K562 (cell line): ENCODE results near the gene WASF2. TPM values are rescaled to one million over a fixed set of nuclear protein-coding genes. Genes with fewer than 3 reads are reported as not detected.

ENCODE experiments used
- AFF1 ChIP-seq, 2 experiments: fragments of 450-650 bp; IDR thresholded peaks; 2 replicates each; pipeline ENCODE4 v1.6.1; 2018; ENCODE audit warnings: mild to moderate bottlenecking in 2 of 2, low read depth in 1 of 2; ENCODE audit not compliant: partially characterized antibody in 2 of 2
- ARID3B ChIP-seq: fragments of 250-450 bp; sonication (Bioruptor Pico); IDR thresholded peaks from 2 replicates; pipeline ENCODE4 v1.4.0; 2020; ENCODE audit warnings: borderline replicate concordance
- BCL6 ChIP-seq: fragments of 250-450 bp; sonication (Bioruptor Pico); IDR thresholded peaks from 2 replicates; pipeline ENCODE4 v1.4.0; 2020
- CREB1 ChIP-seq, 2 experiments: sonication (generic) in 1 of 2; formaldehyde crosslinking in 1 of 2; IDR thresholded peaks; 2 replicates each; pipeline versions ENCODE4 v1.6.1 to v1.8.0; 2012 to 2022; ENCODE audit warnings: inconsistent platforms in 1 of 2, mild to moderate bottlenecking in 1 of 2, missing genetic modification reagents in 1 of 2, moderate library complexity in 1 of 2
- POLR2AphosphoS2 ChIP-seq: IDR thresholded peaks from 2 replicates; pipeline ENCODE4 v1.6.1; 2012; ENCODE audit warnings: low read length, improper control_type of control experiment
- SMARCB1 ChIP-seq: IDR thresholded peaks from 2 replicates; pipeline ENCODE4 v1.6.1; 2011; ENCODE audit warnings: improper control_type of control experiment, low read depth; ENCODE audit not compliant: insufficient read length
- ZBTB8A ChIP-seq: fragments of 450-650 bp; IDR thresholded peaks from 2 replicates; pipeline ENCODE4 v1.6.1; 2018; ENCODE audit warnings: mild to moderate bottlenecking, moderate library complexity; ENCODE audit not compliant: partially characterized antibody
- ZMIZ1 ChIP-seq, 2 experiments: fragments of 150-350 bp in 1 of 2; IDR thresholded peaks; 2 replicates each; pipeline ENCODE4 v1.6.1; 2012 to 2016; ENCODE audit warnings: low read depth in 2 of 2, low read length in 2 of 2, mild to moderate bottlenecking in 1 of 2, moderate library complexity in 1 of 2
- polyA plus RNA-seq, 8 experiments: library from polyadenylated mRNA; depleted of rRNA in 4 of 8; stranded (reverse) in 5 of 8; unstranded in 3 of 8; fragments of >200 nt; fragmentation: Nextera tagmentation in 2 of 8; fragmentation: Illumina TruSeq in 1 of 8; extraction: Ambion mirVana in 2 of 8; extraction: Trizol in 1 of 8; gene quantifications; 2 replicates each; pipeline versions ENCODE4 v1.2.1 to v1.2.3, GENCODE V29; 2011 to 2014; ENCODE audit warnings: inconsistent platforms in 1 of 8, missing spikeins in 1 of 8
- total RNA-seq, 7 experiments: library from RNA; depleted of rRNA in 6 of 7; stranded (reverse); fragments of >200 nt in 6 of 7; fragmentation: Illumina TruSeq in 2 of 7; extraction: Trizol in 2 of 7; gene quantifications; 2 replicates each; pipeline versions ENCODE4 v1.2.1 to v1.2.3, GENCODE V29; 2011 to 2021; ENCODE audit warnings: low replicate concordance in 1 of 7

Gene WASF2
- total and polyA plus RNA-seq, 9 of the 15 experiments (the other 6 are each of a cell fraction or from before 2014, with no cell fraction given): 8.2 to 163 (median 31.2) TPM

GRCh38 chr1:27397110-27397509 lies 92.9 kb downstream of the WASF2 start (continued):
- no peak for TF ChIP-seq AFF1 (IDR thresholded peaks at IDR 0.05; ENCODE audit: low read depth in 1 of 2, partially characterized antibody in 2 of 2)
- TF ChIP-seq POLR2AphosphoS2: no peak
- TF ChIP-seq SMARCB1: no peak
- TF ChIP-seq CREB1 (IDR thresholded peaks at IDR 0.05): no peak
- TF ChIP-seq CREB1 (CRISPR knock-in tag; IDR thresholded peaks at IDR 0.05): no peak
- no peak for TF ChIP-seq ARID3B (CRISPR knock-in tag)
- no peak for TF ChIP-seq ZMIZ1 (IDR thresholded peaks at IDR 0.05; ENCODE audit: low read depth in 2 of 2, low read length in 2 of 2)
- no peak for TF ChIP-seq BCL6 (CRISPR knock-in tag)
- no peak for TF ChIP-seq ZBTB8A
- TF ChIP-seq, all 486 proteins: peak for 0
